ENCODE measurements around the gene SLC44A3. TPM values are rescaled to one million over a fixed set of nuclear protein-coding genes. Genes with fewer than 3 reads are reported as not detected.
A peak's percentile ranks its signal among the peaks of the same experiment; 100 is the strongest.

Gene SLC44A3
- total and polyA plus RNA-seq, 9 of the 15 experiments (the other 6 are each of a cell fraction or from before 2014, with no cell fraction given), result not detected

DNA sequence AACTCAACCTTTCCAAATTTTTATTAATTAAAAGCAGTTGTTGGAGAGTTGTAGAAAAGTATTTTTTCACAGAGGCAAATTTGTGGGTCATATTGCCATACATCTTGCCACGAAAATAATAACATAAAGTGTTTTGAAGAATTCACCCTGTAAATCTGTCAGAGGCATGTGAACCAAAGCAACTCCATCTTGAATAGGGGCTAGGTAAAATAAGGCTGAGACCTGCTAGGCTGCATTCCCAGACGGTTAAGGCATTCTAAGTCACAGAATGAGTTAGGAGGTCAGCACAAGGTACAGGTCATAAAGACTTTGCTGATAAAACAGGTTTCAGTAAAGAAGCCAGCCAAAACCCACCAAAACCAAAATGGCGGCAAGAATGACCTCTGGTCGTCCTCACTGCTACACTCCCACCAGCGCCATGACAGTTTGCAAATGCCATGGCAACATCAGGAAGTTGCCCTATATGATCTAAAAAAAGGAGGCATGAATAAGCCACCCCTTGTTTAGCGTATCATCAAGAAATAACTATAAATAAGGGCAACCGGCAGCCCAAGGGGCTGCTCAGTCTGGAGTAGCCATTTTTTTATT lies 111.2 kb downstream of the SLC44A3 start (continued):
- TF ChIP-seq CREB1 (IDR thresholded peaks at IDR 0.05), result no peak
- no peak for TF ChIP-seq CREB1 (CRISPR knock-in tag; IDR thresholded peaks at IDR 0.05)
- no peak for TF ChIP-seq CBFA2T3 (IDR thresholded peaks at IDR 0.05)
- TF ChIP-seq SMAD4 (CRISPR knock-in tag; conservative IDR thresholded peaks at IDR 0.05), result peak; percentile 37
- TF ChIP-seq DNMT1 (IDR thresholded peaks at IDR 0.05), result no peak
- TF ChIP-seq EP400 (IDR thresholded peaks at IDR 0.05), result no peak
- peak; percentile 63; the same call in 1 of the 2 replicates for TF ChIP-seq ZNF41 (CRISPR knock-in tag; conservative IDR thresholded peaks at IDR 0.05)

DNA sequence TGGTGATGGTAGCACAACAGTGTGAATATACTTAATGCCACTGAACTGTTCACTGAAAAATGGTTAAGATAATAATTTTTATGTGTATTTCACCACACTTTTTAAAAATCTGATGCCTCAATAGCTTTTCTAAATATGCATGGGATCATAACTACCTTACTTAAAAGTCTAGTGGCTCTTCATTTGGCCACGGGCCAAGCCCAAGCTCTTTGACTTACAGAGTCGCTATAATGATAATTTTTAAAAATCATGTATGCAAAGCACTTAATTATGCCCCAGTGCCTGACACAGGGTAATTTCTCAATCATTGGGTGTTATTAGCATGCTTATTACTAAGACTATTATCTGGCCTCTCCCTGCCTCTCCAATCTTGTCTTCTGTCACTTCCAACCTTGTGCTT lies 114.4 kb downstream of the SLC44A3 start:
- H3K79me2 ChIP-seq (ENCODE audit: control insufficient read depth, insufficient read depth, low read length), result no peaks in the 10 kb centered on the region
- DNase-seq (ENCODE audit: extremely low read depth in 1 of 4, low spot score in 3 of 4) (no peak), ATAC-seq (no peak), FAIRE-seq (no peak)
- H3K4me3 ChIP-seq, result no peak overlapping the region
- intact Hi-C loops (cut with micrococcal nuclease), result no loop called here
- H2AFZ ChIP-seq (ENCODE audit: low read depth, low read length), result no peak overlapping the region
- H3K4me1 ChIP-seq (replicated peaks in 1 of 2; ENCODE audit: control insufficient read depth in 2 of 2, insufficient read depth in 2 of 2, low read length in 2 of 2), result no peaks in the 10 kb centered on the region
- CTCF ChIA-PET (ENCODE audit: low intra/inter-chr PET ratio), result no interaction called here
- no peaks in the 10 kb centered on the region for H4K20me1 ChIP-seq (replicated peaks; ENCODE audit: control insufficient read depth, insufficient read depth, low read length)
- WGBS (ENCODE audit: insufficient coverage, low coverage, missing lambda C conversion rate), result 4% methylated on average over 2 of the region's 2 CpGs
- H3K9ac ChIP-seq (ENCODE audit: insufficient read depth in 1 of 2, low read depth in 2 of 2, low read length in 2 of 2), result no peak overlapping the region
- H3K36me3 ChIP-seq (ENCODE audit: control insufficient read depth, insufficient read depth, low read length), result no peaks in the 10 kb centered on the region
- in situ Hi-C loops (cut with MboI), result no loop called here
- peak; percentile 57 for TF ChIP-seq NFIC (IDR thresholded peaks at IDR 0.05)
- TF ChIP-seq, protein P1, sequence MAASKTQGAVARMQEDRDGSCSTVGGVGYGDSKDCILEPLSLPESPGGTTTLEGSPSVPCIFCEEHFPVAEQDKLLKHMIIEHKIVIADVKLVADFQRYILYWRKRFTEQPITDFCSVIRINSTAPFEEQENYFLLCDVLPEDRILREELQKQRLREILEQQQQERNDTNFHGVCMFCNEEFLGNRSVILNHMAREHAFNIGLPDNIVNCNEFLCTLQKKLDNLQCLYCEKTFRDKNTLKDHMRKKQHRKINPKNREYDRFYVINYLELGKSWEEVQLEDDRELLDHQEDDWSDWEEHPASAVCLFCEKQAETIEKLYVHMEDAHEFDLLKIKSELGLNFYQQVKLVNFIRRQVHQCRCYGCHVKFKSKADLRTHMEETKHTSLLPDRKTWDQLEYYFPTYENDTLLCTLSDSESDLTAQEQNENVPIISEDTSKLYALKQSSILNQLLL (CRISPR knock-in tag; IDR thresholded peaks at IDR 0.05; ENCODE audit: borderline replicate concordance), result no peak
- H3K9me1 ChIP-seq (ENCODE audit: control insufficient read depth, insufficient read depth, low read length), result no peaks in the 10 kb centered on the region
- no peaks in the 10 kb centered on the region for H3K9me3 ChIP-seq (replicated peaks; ENCODE audit: control insufficient read depth, insufficient read depth, low read depth, low read length)
- H3K4me2 ChIP-seq (ENCODE audit: insufficient read depth, low read length), result no peak overlapping the region
- POLR2A ChIA-PET, result interaction anchor here (1.4 kb wide), 1 partner anchor 10 kb away, joined by 3 read pairs; no protein-coding TSS in a partner anchor
- H3K27me3 ChIP-seq (ENCODE audit: control insufficient read depth in 2 of 2, insufficient read depth in 2 of 2, low read length in 2 of 2), result peaks cover 0 to 2% of the 10 kb centered on the region in 2 experiments; a peak in 1 of 5 replicates
- no peak overlapping the region for H3K27ac ChIP-seq (ENCODE audit: extremely low read depth, low read depth, low read length)
- no TSS peak for BruUV-seq (replicated peaks)

Measured in K562 (cell line).